Measurements from ENCODE around the gene CIB1.
"Not testable (repeated sequence)": the region's sequence is repeated elsewhere in the genome, so short reads cannot be mapped to it uniquely, and the experiment has no call there.

Gene CIB1

GRCh38 chr15:90191344-90191687 is 42.4 kb downstream of the CIB1 start:
- no peak for DNase-seq

- DNase-seq, result no peak
Observed at GRCh38 chr15:90190606-90191343, 43.0 kb downstream of the CIB1 start.

GRCh38 chr15:90189781-90190467 is 43.8 kb downstream of the CIB1 start:
- no peak for DNase-seq

GRCh38 chr15:90188914-90189748 is 44.6 kb downstream of the CIB1 start:
- DNase-seq, result no peak

- not testable (repeated sequence) for DNase-seq
Observed at GRCh38 chr15:90188065-90188464, 45.7 kb downstream of the CIB1 start.

GRCh38 chr15:90187257-90187868 is 46.4 kb downstream of the CIB1 start:
- DNase-seq, result no peak

- DNase-seq, result peak; percentile 39
Observed at GRCh38 chr15:90184786-90185704, 48.7 kb downstream of the CIB1 start.

GRCh38 chr15:90184119-90184785 is 49.5 kb downstream of the CIB1 start:
- DNase-seq, result no peak

- DNase-seq, result no peak
Observed at GRCh38 chr15:90181776-90182175, 52.0 kb downstream of the CIB1 start.

Measured in effector CD4-positive, alpha-beta T cell (primary cell).